Heart left ventricle (tissue), 13 donors: Measurements from ENCODE around the gene JKAMP.

Source experiments
- CTCF ChIP-seq, 12 donors: fragments of 200-600 bp; sonication (generic) in 4 of 12; IDR thresholded peaks; one replicate each; pipeline versions ENCODE4 v1.5.0 to v1.8.0; 2018 to 2022; ENCODE audit warnings: antibody characterized with exemption in 12 of 12, mild to moderate bottlenecking in 5 of 12
- POLR2A ChIP-seq, 2 donors: fragments of 450-650 bp; IDR thresholded peaks; one replicate each; pipeline ENCODE4 v1.6.1; 2017; ENCODE audit warnings: antibody characterized with exemption in 2 of 2, mild to moderate bottlenecking in 2 of 2, moderate library complexity in 2 of 2
- donor health status: ischemic (EF 13 %, LVEDD 7.1; RV severe dilation, severe dysfunction).
- donor health status: DM: no; HTN: yes; CAD: no.
- donor health status: DM: no; HTN: no; CAD: no.
- donor health status: ischemic (EF 25% LVEDD 6.9; RV normal size, moderate dysfunction).
- donor health status: ischemic (EF 25% LVEDD 5.7; RV mildly dilated, moderate dysfunction).
- donor health status: ischemic (EF 35%, LVEDD 5.7; RV mildly dilated, moderate dysfunction).
- donor health status: nonischemic (EF 11% LVEDD 7.7; RV severe dilation, severe dysfunction).
- donor health status: DM: yes; HTN: yes; CAD: no.
- donor health status: PGD.
- donor health status: ischemic (EF 29% LVEDD 5.4; RV normal size, mild dysfunction).
- donor health status: nonischemic (EF 23%, LVEDD 6.1; RV moderate dilation, normal function).

GRCh38 chr14:59482541-59483331, 1.6 kb upstream of the JKAMP start:
- TF ChIP-seq CTCF (IDR thresholded peaks at IDR 0.05) = no peak
- TF ChIP-seq POLR2A (IDR thresholded peaks at IDR 0.05) = no peak
